HepG2 (cell line): ENCODE measurements around the gene ACOXL. TPM values are rescaled to one million over a fixed set of nuclear protein-coding genes. Genes with fewer than 3 reads are reported as not detected.

Experiments
- ATAC-seq: fragments of 200-7000 bp; cut with Tn5 transposase; 3 replicates; pipeline ENCODE4 v1.9.1; 2020; ENCODE audit warnings: mild to moderate bottlenecking, moderate library complexity
- BruUV-seq: library from RNA; stranded (reverse); fragments of 400-500 nt; replicated peaks from 2 replicates; lab custom pipeline; 2021; lab: Mats Ljungman, UMichigan
- CTCF ChIA-PET: fragments of 300-600 bp; formaldehyde crosslinking; extraction: SDS; loops from one replicate; lab custom pipeline; 2021; ENCODE audit warnings: low total read pairs, inconsistent platforms, low intra/inter-chr PET ratio; lab: Yijun Ruan, JAX
- POLR2A ChIA-PET: fragments of 350-600 bp; sonication (Branson Sonifier 250); formaldehyde crosslinking; loops from one replicate; lab custom pipeline; 2020; ENCODE audit warnings: antibody characterized with exemption, inconsistent platforms; lab: Yijun Ruan, JAX
- DNase-seq: peaks from one replicate; pipeline ENCODE4 v3.0.0-alpha.2; 2015; ENCODE audit warnings: low spot score
- FAIRE-seq: peaks from 3 replicates; lab custom pipeline; 2011; peaks lifted over from hg19 to GRCh38; lab: Jason Lieb, UNC
- H2AFZ ChIP-seq: one replicate; pipeline ENCODE4 v1.6.1; 2011; ENCODE audit warnings: low read length, inconsistent platforms
- H3K27ac ChIP-seq: fragments of 300-600 bp; 3 replicates; pipeline ENCODE4 v1.8.0; 2011; ENCODE audit warnings: mixed run types, mild to moderate bottlenecking, mixed read lengths, low read length, inconsistent platforms; ENCODE audit not compliant: insufficient read depth; ENCODE audit errors: extremely low read length
- H3K27me3 ChIP-seq, 2 experiments: fragments of 200-600 bp in 1 of 2; 2 replicates in 1 of 2; 3 replicates in 1 of 2; pipeline versions ENCODE4 v1.6.0 to v1.8.0; 2011; ENCODE audit warnings: low read length in 2 of 2, mild to moderate bottlenecking in 2 of 2, moderate library complexity in 2 of 2, inconsistent platforms in 1 of 2; ENCODE audit not compliant: insufficient read depth in 2 of 2, control insufficient read depth in 1 of 2
- H3K36me3 ChIP-seq, 2 experiments: fragments of 200-600 bp in 1 of 2; replicated peaks in 1 of 2; 2 replicates in 1 of 2; 3 replicates in 1 of 2; pipeline versions ENCODE4 v1.5.1 to v1.8.0; 2011; ENCODE audit warnings: low read length in 2 of 2, inconsistent platforms in 1 of 2; ENCODE audit not compliant: insufficient read depth in 2 of 2, control insufficient read depth in 1 of 2
- H3K4me1 ChIP-seq: 2 replicates; pipeline ENCODE4 v1.5.1; 2012; ENCODE audit warnings: low read length, inconsistent platforms; ENCODE audit not compliant: insufficient read depth
- H3K4me2 ChIP-seq: 2 replicates; pipeline ENCODE4 v1.6.0; 2011; ENCODE audit warnings: low read depth, low read length, inconsistent platforms
- H3K4me3 ChIP-seq, 3 experiments: fragments of 200-600 bp in 1 of 3; sonication (generic), shearing (Covaris generic) in 1 of 3; replicated peaks in 1 of 3; 2 replicates each; pipeline ENCODE4 v1.5.1; 2011 to 2016; ENCODE audit warnings: low read length in 3 of 3, inconsistent platforms in 2 of 3, low read depth in 2 of 3, mild to moderate bottlenecking in 2 of 3, control low read depth in 1 of 3, mixed read lengths in 1 of 3; ENCODE audit not compliant: insufficient read depth in 1 of 3
- H3K79me2 ChIP-seq: one replicate; pipeline ENCODE4 v1.6.1; 2011; ENCODE audit warnings: low read length, inconsistent platforms; ENCODE audit not compliant: insufficient read depth
- H3K9ac ChIP-seq: 2 replicates; pipeline ENCODE4 v1.6.0; 2011; ENCODE audit warnings: mild to moderate bottlenecking, low read depth, low read length, inconsistent platforms; ENCODE audit not compliant: insufficient read depth
- H3K9me3 ChIP-seq: 2 replicates; pipeline ENCODE4 v1.5.1; 2012; ENCODE audit warnings: mild to moderate bottlenecking, low read length
- H4K20me1 ChIP-seq: 2 replicates; pipeline ENCODE4 v1.6.0; 2011; ENCODE audit warnings: inconsistent platforms, mild to moderate bottlenecking, low read length, moderate library complexity; ENCODE audit not compliant: insufficient read depth
- ESRRA ChIP-seq: sonication (generic); formaldehyde crosslinking; IDR thresholded peaks from 2 replicates; pipeline ENCODE4 v1.5.1; 2020; ENCODE audit warnings: mild to moderate bottlenecking, low read depth, missing genetic modification reagents
- GATA4 ChIP-seq: sonication (generic); IDR thresholded peaks from 2 replicates; pipeline ENCODE4 v1.6.1; 2016; ENCODE audit warnings: antibody characterized with exemption, low read depth, borderline replicate concordance
- GPN1 ChIP-seq: sonication (generic); formaldehyde crosslinking; IDR thresholded peaks from 2 replicates; pipeline ENCODE4 v1.5.1; 2020; ENCODE audit warnings: missing genetic modification reagents, borderline replicate concordance
- NFRKB ChIP-seq: fragments of 450-650 bp; IDR thresholded peaks from 2 replicates; pipeline ENCODE4 v1.6.1; 2017
- PTBP1 ChIP-seq: fragments of 200-400 bp; formaldehyde crosslinking; IDR thresholded peaks from 2 replicates; pipeline ENCODE4 v1.6.1; 2018; ENCODE audit warnings: low read length, low read depth; ENCODE audit not compliant: poor library complexity, severe bottlenecking
- SMARCC2 ChIP-seq: fragments of 450-650 bp; IDR thresholded peaks from 2 replicates; pipeline ENCODE4 v1.6.1; 2017; ENCODE audit warnings: antibody characterized with exemption, mild to moderate bottlenecking
- XRCC5 ChIP-seq: fragments of 200-400 bp; formaldehyde crosslinking; optimal IDR thresholded peaks from 2 replicates; pipeline ENCODE3; 2017; ENCODE audit warnings: mild to moderate bottlenecking, low read length
- ZBTB7A ChIP-seq: sonication (generic); formaldehyde crosslinking; IDR thresholded peaks from 2 replicates; pipeline ENCODE4 v1.8.0; 2022; ENCODE audit warnings: mild to moderate bottlenecking, missing genetic modification reagents
- ZNF496 ChIP-seq: sonication (generic); formaldehyde crosslinking; IDR thresholded peaks from 2 replicates; pipeline ENCODE4 v1.8.1; 2023; ENCODE audit warnings: mild to moderate bottlenecking, moderate library complexity, missing genetic modification reagents; ENCODE audit not compliant: insufficient replicate concordance
- ZNF775 ChIP-seq: sonication (generic); formaldehyde crosslinking; IDR thresholded peaks from 2 replicates; pipeline ENCODE4 v1.4.0; 2020; ENCODE audit warnings: missing genetic modification reagents, mild to moderate bottlenecking, moderate library complexity, borderline replicate concordance
- whole genome bisulfite sequencing: methylation state at CpG from one replicate; pipeline ENCODE4 v1.1.6; 2017; ENCODE audit warnings: low lambda C conversion rate; 5-methylcytosine and 5-hydroxymethylcytosine counted together
- in situ Hi-C: cut with HindIII; loops from 2 replicates; pipeline ENCODE4 v1.10.0; 2017; ENCODE audit warnings: low pct_unique_long_range_greater_than_20kb; ENCODE audit not compliant: extremely low pct_ligation_motif_present
- intact Hi-C: fragments of 100-400 bp; cut with micrococcal nuclease; formaldehyde crosslinking; loops from one replicate; pipeline ENCODE4 v1.10.0; 2022; ENCODE audit not compliant: unreplicated experiment
- polyA plus RNA-seq, 8 experiments: library from polyadenylated mRNA; depleted of rRNA in 3 of 8; stranded (reverse) in 7 of 8; unstranded in 1 of 8; fragments of >200 nt; fragmentation: Illumina TruSeq in 4 of 8; extraction: Trizol in 4 of 8; gene quantifications; 2 replicates each; pipeline versions ENCODE4 v1.2.1 to v1.2.3, GENCODE V29; 2011 to 2016; ENCODE audit warnings: low read depth in 4 of 8, missing spikeins in 1 of 8, mixed read lengths in 1 of 8; ENCODE audit not compliant: insufficient read depth in 1 of 8
- total RNA-seq, 5 experiments: library from RNA; depleted of rRNA; stranded (reverse); fragments of >200 nt; fragmentation: Illumina TruSeq; extraction: Trizol; gene quantifications; 2 replicates each; pipeline ENCODE4 v1.2.3, GENCODE V29; 2016; ENCODE audit warnings: low read depth in 1 of 5
- TF ChIP-seq, protein P1 (sequence below): sonication (generic); formaldehyde crosslinking; IDR thresholded peaks from 2 replicates; pipeline ENCODE4 v1.4.0; 2020; ENCODE audit warnings: missing genetic modification reagents

Gene ACOXL
- total and polyA plus RNA-seq, 2 of the 13 experiments (the other 11 are each of a cell fraction or from before 2014, with no cell fraction given) = not detected

DNA sequence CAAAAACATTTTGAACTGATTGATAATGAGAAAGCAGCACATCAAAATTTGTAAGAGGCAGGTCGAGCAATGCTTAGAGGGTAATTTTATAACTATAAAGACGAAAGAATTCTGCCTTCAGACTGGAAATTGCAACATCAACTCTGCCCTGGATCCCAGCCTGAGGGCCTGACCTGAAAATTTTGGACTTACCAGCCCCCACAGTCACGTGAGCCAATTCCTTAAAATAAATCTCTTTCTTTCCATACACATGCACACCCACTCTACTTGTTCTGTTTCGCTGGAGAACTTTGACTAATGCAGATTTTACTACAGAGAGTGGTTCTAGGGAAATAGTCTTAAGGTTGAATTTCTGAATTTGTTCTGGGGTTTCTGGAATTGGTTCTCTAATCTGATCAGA lies 14.6 kb upstream of the ACOXL start (continued):
- TF ChIP-seq, protein P1, sequence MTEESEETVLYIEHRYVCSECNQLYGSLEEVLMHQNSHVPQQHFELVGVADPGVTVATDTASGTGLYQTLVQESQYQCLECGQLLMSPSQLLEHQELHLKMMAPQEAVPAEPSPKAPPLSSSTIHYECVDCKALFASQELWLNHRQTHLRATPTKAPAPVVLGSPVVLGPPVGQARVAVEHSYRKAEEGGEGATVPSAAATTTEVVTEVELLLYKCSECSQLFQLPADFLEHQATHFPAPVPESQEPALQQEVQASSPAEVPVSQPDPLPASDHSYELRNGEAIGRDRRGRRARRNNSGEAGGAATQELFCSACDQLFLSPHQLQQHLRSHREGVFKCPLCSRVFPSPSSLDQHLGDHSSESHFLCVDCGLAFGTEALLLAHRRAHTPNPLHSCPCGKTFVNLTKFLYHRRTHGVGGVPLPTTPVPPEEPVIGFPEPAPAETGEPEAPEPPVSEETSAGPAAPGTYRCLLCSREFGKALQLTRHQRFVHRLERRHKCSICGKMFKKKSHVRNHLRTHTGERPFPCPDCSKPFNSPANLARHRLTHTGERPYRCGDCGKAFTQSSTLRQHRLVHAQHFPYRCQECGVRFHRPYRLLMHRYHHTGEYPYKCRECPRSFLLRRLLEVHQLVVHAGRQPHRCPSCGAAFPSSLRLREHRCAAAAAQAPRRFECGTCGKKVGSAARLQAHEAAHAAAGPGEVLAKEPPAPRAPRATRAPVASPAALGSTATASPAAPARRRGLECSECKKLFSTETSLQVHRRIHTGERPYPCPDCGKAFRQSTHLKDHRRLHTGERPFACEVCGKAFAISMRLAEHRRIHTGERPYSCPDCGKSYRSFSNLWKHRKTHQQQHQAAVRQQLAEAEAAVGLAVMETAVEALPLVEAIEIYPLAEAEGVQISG = no peak

DNA sequence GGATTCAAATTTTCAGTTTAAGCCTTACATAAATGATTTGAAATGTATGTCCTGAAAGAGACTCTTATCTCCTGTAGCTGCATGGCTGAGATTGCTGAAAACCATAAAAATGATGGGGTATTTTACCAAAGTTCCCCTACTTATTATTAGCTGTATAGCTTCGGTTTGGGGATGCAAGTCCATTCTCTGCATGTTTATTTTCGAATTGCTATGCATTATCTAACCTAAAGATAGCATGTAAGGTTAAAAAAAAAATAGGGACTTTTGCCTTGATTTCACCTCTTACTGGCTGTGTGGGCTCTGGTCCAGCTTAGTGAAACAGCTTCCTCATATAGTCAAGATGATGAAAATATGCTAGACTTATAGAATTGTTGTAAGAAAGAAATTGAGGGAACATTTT lies 14.0 kb upstream of the ACOXL start:
- Histone ChIP-seq H3K36me3 (no peaks in the 10 kb centered on the region), H3K27ac (no peak overlapping the region), H3K4me2 (no peak overlapping the region), H3K79me2 (no peaks in the 10 kb centered on the region), H3K9ac (no peak overlapping the region), H3K27me3 (peaks cover 5 to 34% of the 10 kb centered on the region in 2 experiments; a peak in 4 of 5 replicates), H4K20me1 (no peaks in the 10 kb centered on the region), H3K9me3 (no peaks in the 10 kb centered on the region), H3K4me3 (no peak overlapping the region), H3K4me1 (no peaks in the 10 kb centered on the region), H2AFZ (no peak overlapping the region)
- no peak for TF ChIP-seq ZNF775
- no peak for TF ChIP-seq ZNF496
- TF ChIP-seq XRCC5 = no peak
- TF ChIP-seq GATA4 = no peak
- no peak for TF ChIP-seq NFRKB
- no peak for TF ChIP-seq GPN1
- TF ChIP-seq PTBP1 = no peak
- no peak for TF ChIP-seq ZBTB7A (CRISPR knock-in tag)
- no peak for TF ChIP-seq ESRRA (CRISPR knock-in tag)
- no peak for TF ChIP-seq SMARCC2
- CTCF ChIA-PET = no interaction called here
- POLR2A ChIA-PET = no interaction called here
- no TSS peak for BruUV-seq
- DNase-seq (no peak), ATAC-seq (no peak), FAIRE-seq (no peak)
- in situ Hi-C loops (no loop called here), intact Hi-C loops (no loop called here)
- 1% methylated on average over 2 of the region's 2 CpGs for whole genome bisulfite sequencing
